Ascending aorta (tissue), 2 donors: ENCODE data around the gene HAND1. TPM values are rescaled to one million over a fixed set of nuclear protein-coding genes. Genes with fewer than 3 reads are reported as not detected.

ENCODE experiments used
- DNase-seq, 2 donors: peaks; one replicate each; pipeline ENCODE4 v3.0.0-alpha.2; 2019; ENCODE audit warnings: low spot score in 2 of 2
- H3K27ac ChIP-seq, 2 donors: fragments of 200-600 bp; sonication (generic); one replicate each; pipeline ENCODE4 v1.5.1; 2016 to 2017; ENCODE audit warnings: mild to moderate bottlenecking in 1 of 2
- H3K27me3 ChIP-seq: fragments of 200-600 bp; sonication (generic); one replicate; pipeline ENCODE4 v1.5.1; 2017
- H3K36me3 ChIP-seq, 2 donors: fragments of 200-600 bp; sonication (generic); one replicate each; pipeline ENCODE4 v1.5.1; 2016
- H3K4me1 ChIP-seq, 2 donors: fragments of 200-600 bp; sonication (generic); one replicate each; pipeline ENCODE4 v1.5.1; 2016 to 2017; ENCODE audit warnings: mild to moderate bottlenecking in 1 of 2
- H3K4me3 ChIP-seq, 2 donors: fragments of 200-600 bp; sonication (generic); one replicate each; pipeline ENCODE4 v1.5.1; 2016 to 2017; ENCODE audit warnings: mild to moderate bottlenecking in 1 of 2
- H3K9me3 ChIP-seq, 2 donors: fragments of 200-600 bp; sonication (generic); one replicate each; pipeline ENCODE4 v1.5.1; 2016
- CTCF ChIP-seq, 3 experiments: fragments of 200-600 bp in 2 of 3; fragments of 450-650 bp in 1 of 3; sonication (generic) in 2 of 3; IDR thresholded peaks; one replicate each; pipeline ENCODE4 v1.5.1; 2016 to 2019; ENCODE audit warnings: antibody characterized with exemption in 3 of 3, mild to moderate bottlenecking in 1 of 3, moderate library complexity in 1 of 3
- intact Hi-C: fragments of 100-400 bp; cut with DNase I; formaldehyde crosslinking; loops from one replicate; pipeline ENCODE4 v1.15.1; 2023
- total RNA-seq: library from RNA; depleted of rRNA; stranded (reverse); fragments of >200 nt; gene quantifications from one replicate; pipeline ENCODE4 v1.1.0, GENCODE V29; 2016

Gene HAND1
- total RNA-seq, 1 donor from 2014 or later = not detected

GRCh38 chr5:154446195-154447088 is 31.6 kb downstream of the HAND1 start:
- TF ChIP-seq CTCF (IDR thresholded peaks at IDR 0.05) = no peak
- DNase-seq = peak in 1 of 2 donors; percentile 83
- intact Hi-C loops = loop anchor here (5.0 to 10.0 kb wide), 3 partner anchors 259 to 408 kb away; partner anchors contain the start of genes CNOT8, FAXDC2 and LARP1
- Histone ChIP-seq H3K4me3 (peak overlapping the region; percentile 97 to 99), H3K27me3 (no peaks in the 10 kb centered on the region), H3K4me1 (peaks cover 4 to 24% of the 10 kb centered on the region in 2 donors), H3K27ac (peak overlapping the region; percentile 86 to 92), H3K36me3 (peaks cover 6 to 16% of the 10 kb centered on the region in 2 donors), H3K9me3 (no peaks in the 10 kb centered on the region)

GRCh38 chr5:154445422-154446194 is 32.4 kb downstream of the HAND1 start, which contains the start of gene SAP30L:
Gene SAP30L (plus strand): TSS chr5:154445997. CDS start chr5:154446605, 608 bp downstream.
- peaks cover 0 to 14% of the 10 kb centered on the region in 2 donors for H3K36me3 ChIP-seq
- H3K9me3 ChIP-seq = no peaks in the 10 kb centered on the region
- no peaks in the 10 kb centered on the region for H3K27me3 ChIP-seq
- peak within 1 kb of the TSS; percentile 86 to 92 for H3K27ac ChIP-seq
- DNase-seq = peak; percentile 96 to 99
- peak within 1 kb of the TSS; percentile 97 to 99 for H3K4me3 ChIP-seq
- intact Hi-C loops = loop anchor here (1.0 to 10.0 kb wide), 4 partner anchors 77 to 409 kb away; partner anchors contain the start of genes CNOT8, FAXDC2 and LARP1
- no peak for TF ChIP-seq CTCF (IDR thresholded peaks at IDR 0.05)
- peaks cover 4 to 24% of the 10 kb centered on the region in 2 donors for H3K4me1 ChIP-seq

- no peak for TF ChIP-seq CTCF (IDR thresholded peaks at IDR 0.05)
- Histone ChIP-seq H3K36me3 (peaks cover 0 to 15% of the 10 kb centered on the region in 2 donors), H3K4me1 (peaks cover 4 to 24% of the 10 kb centered on the region in 2 donors), H3K9me3 (no peaks in the 10 kb centered on the region), H3K4me3 (peak overlapping the region; percentile 97 to 99), H3K27me3 (no peaks in the 10 kb centered on the region), H3K27ac (peak overlapping the region; percentile 79 to 92)
- peak in 1 of 2 donors; percentile 65 for DNase-seq
- intact Hi-C loops = loop anchor here (1.0 to 10.0 kb wide), 4 partner anchors 76 to 410 kb away; partner anchors contain the start of genes CNOT8, FAXDC2 and LARP1
Observed at GRCh38 chr5:154444556-154445421, 33.2 kb downstream of the HAND1 start.

- Histone ChIP-seq H3K4me1 (peaks cover 4 to 14% of the 10 kb centered on the region in 2 donors), H3K9me3 (no peaks in the 10 kb centered on the region), H3K4me3 (no peak overlapping the region), H3K27me3 (no peaks in the 10 kb centered on the region), H3K36me3 (peaks cover 0 to 29% of the 10 kb centered on the region in 2 donors), H3K27ac (no peak overlapping the region)
- TF ChIP-seq CTCF (IDR thresholded peaks at IDR 0.05) = no peak
- no peak for DNase-seq
- intact Hi-C loops = loop anchor here (10.0 kb wide), 1 partner anchor 412 kb away; the partner anchor contains the start of genes CNOT8 and FAXDC2
Observed at GRCh38 chr5:154442801-154443200, 35.2 kb downstream of the HAND1 start.
